ENCODE results near the gene CNGA3.
"Not testable (repeated sequence)": the region's sequence is repeated elsewhere in the genome, so short reads cannot be mapped to it uniquely, and the experiment has no call there.

Gene CNGA3

DNA sequence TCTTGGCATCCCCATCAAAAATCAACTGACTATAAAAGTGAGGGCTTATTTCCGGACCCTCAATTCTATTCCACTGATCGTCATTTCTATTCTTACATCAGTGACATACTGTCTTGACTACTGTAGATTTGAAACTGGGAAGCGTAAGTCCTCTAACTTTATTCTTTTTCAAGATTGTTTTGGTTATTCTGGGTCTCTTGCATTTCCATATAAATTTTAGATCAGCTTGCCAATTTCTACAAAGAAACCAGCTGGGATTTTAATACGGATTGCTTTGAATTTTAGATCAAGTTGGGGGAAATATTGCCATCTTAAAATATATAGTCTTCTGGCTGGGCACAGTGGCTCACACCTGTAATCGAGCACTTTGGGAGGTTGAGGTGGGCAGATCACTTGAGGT lies 80.5 kb downstream of the CNGA3 start:
- no peak for TF ChIP-seq JUND (IDR thresholded peaks at IDR 0.05; ENCODE audit: low read depth)
- no peak for DNase-seq (ENCODE audit: low read depth in 1 of 2, low spot score in 1 of 2)
- in situ Hi-C loops (cut with HindIII; ENCODE audit: low pct_unique_long_range_greater_than_20kb, low sequenced_read_pairs), result no loop called here

GRCh38 chr2:98432145-98432544 lies 85.9 kb downstream of the CNGA3 start:
- no peak for TF ChIP-seq JUND (IDR thresholded peaks at IDR 0.05; ENCODE audit: low read depth)
- in situ Hi-C loops (cut with HindIII; ENCODE audit: low pct_unique_long_range_greater_than_20kb, low sequenced_read_pairs), result no loop called here
- no peak for DNase-seq (ENCODE audit: low read depth in 1 of 2, low spot score in 1 of 2)

GRCh38 chr2:98433363-98433964 lies 87.2 kb downstream of the CNGA3 start:
- TF ChIP-seq JUND (IDR thresholded peaks at IDR 0.05; ENCODE audit: low read depth), result no peak
- in situ Hi-C loops (cut with HindIII; ENCODE audit: low pct_unique_long_range_greater_than_20kb, low sequenced_read_pairs), result no loop called here

GRCh38 chr2:98434492-98434891 lies 88.2 kb downstream of the CNGA3 start:
- no peak for DNase-seq (ENCODE audit: low read depth in 1 of 2, low spot score in 1 of 2)
- no peak for TF ChIP-seq JUND (IDR thresholded peaks at IDR 0.05; ENCODE audit: low read depth)
- in situ Hi-C loops (cut with HindIII; ENCODE audit: low pct_unique_long_range_greater_than_20kb, low sequenced_read_pairs), result no loop called here

More at GRCh38 chr2:98433363-98433964, 87.2 kb downstream of the CNGA3 start:
- DNase-seq (ENCODE audit: low read depth in 1 of 2, low spot score in 1 of 2), result no peak

- in situ Hi-C loops (cut with HindIII; ENCODE audit: low pct_unique_long_range_greater_than_20kb, low sequenced_read_pairs), result not testable (repeated sequence)
Observed at GRCh38 chr2:98435670-98436069, 89.4 kb downstream of the CNGA3 start.

GRCh38 chr2:98436734-98437133 lies 90.5 kb downstream of the CNGA3 start:
- no peak for TF ChIP-seq JUND (IDR thresholded peaks at IDR 0.05; ENCODE audit: low read depth)
- in situ Hi-C loops (cut with HindIII; ENCODE audit: low pct_unique_long_range_greater_than_20kb, low sequenced_read_pairs), result no loop called here
- no peak for DNase-seq (ENCODE audit: low read depth in 1 of 2, low spot score in 1 of 2)

More at GRCh38 chr2:98435670-98436069, 89.4 kb downstream of the CNGA3 start:
- DNase-seq (ENCODE audit: low read depth in 1 of 2, low spot score in 1 of 2), result peak in 1 of 2 experiments; percentile 31

- no peak for TF ChIP-seq JUND (IDR thresholded peaks at IDR 0.05; ENCODE audit: low read depth)
- in situ Hi-C loops (cut with HindIII; ENCODE audit: low pct_unique_long_range_greater_than_20kb, low sequenced_read_pairs), result no loop called here
- DNase-seq (ENCODE audit: low read depth in 1 of 2, low spot score in 1 of 2), result no peak
Observed at GRCh38 chr2:98438190-98439133, 92.2 kb downstream of the CNGA3 start.

GRCh38 chr2:98441706-98442450 lies 95.6 kb downstream of the CNGA3 start:
- DNase-seq (ENCODE audit: low read depth in 1 of 2, low spot score in 1 of 2), result no peak
- in situ Hi-C loops (cut with HindIII; ENCODE audit: low pct_unique_long_range_greater_than_20kb, low sequenced_read_pairs), result no loop called here
- TF ChIP-seq JUND (IDR thresholded peaks at IDR 0.05; ENCODE audit: low read depth), result no peak

- in situ Hi-C loops (cut with HindIII; ENCODE audit: low pct_unique_long_range_greater_than_20kb, low sequenced_read_pairs), result no loop called here
- no peak for DNase-seq (ENCODE audit: low read depth in 1 of 2, low spot score in 1 of 2)
- no peak for TF ChIP-seq JUND (IDR thresholded peaks at IDR 0.05; ENCODE audit: low read depth)
Observed at GRCh38 chr2:98442488-98442887, 96.2 kb downstream of the CNGA3 start.

- DNase-seq (ENCODE audit: low read depth in 1 of 2, low spot score in 1 of 2), result peak; percentile 61 to 71
- no peak for TF ChIP-seq JUND (IDR thresholded peaks at IDR 0.05; ENCODE audit: low read depth)
- in situ Hi-C loops (cut with HindIII; ENCODE audit: low pct_unique_long_range_greater_than_20kb, low sequenced_read_pairs), result no loop called here
Observed at GRCh38 chr2:98444436-98445176, 98.3 kb downstream of the CNGA3 start, which contains the start of gene INPP4A. TSS of gene INPP4A (plus strand) at chr2:98444858. CDS start at chr2:98520049, 75,191 bp downstream.

- in situ Hi-C loops (cut with HindIII; ENCODE audit: low pct_unique_long_range_greater_than_20kb, low sequenced_read_pairs), result no loop called here
- no peak for DNase-seq (ENCODE audit: low read depth in 1 of 2, low spot score in 1 of 2)
- TF ChIP-seq JUND (IDR thresholded peaks at IDR 0.05; ENCODE audit: low read depth), result no peak
Observed at GRCh38 chr2:98445177-98445682, 99.0 kb downstream of the CNGA3 start.
